Dedifferentiated amniotic fluid mesenchymal stem cell (primary cell): Measurements from ENCODE around the gene ONECUT1.

Experiments
- DNase-seq: peaks from one replicate; pipeline ENCODE4 v3.0.0-alpha.2; 2016; ENCODE audit errors: extremely low spot score

The ONECUT1 gene

DNA sequence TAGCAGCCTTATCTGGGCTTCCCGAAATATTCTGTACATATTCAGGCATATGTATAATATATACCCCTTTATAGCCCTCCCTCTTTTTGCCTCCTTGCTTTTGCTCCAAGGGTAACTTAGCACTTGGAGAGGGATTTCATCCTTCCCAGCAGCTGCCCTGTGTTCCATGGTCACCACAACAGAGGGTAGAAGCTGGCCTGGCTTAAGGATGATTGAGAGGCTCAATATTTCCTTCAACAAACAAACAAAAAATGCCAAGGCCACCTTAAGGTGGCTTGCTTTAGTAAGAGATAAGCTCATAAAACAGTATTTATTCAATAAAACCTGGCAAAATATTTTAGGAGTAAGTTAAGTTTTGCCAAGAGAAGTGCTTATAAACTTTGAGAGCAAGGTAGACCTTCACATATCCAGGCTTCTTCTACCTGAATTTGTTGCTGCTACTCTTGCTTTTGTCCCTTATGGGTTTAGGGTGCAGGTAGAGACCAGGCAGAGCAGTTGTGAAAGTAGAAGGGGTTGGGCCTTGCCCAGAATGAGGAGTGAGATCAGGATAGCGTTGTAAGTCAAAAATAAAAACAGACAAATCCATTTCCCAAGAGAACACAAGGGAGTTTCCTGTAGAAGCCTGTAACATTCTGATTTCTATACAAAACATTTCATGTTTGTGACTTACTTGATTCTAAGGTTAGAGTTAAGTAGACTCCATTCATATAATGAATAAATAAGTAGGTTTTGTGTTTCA, 58.2 kb downstream of the ONECUT1 start:
- no peak for DNase-seq

DNA sequence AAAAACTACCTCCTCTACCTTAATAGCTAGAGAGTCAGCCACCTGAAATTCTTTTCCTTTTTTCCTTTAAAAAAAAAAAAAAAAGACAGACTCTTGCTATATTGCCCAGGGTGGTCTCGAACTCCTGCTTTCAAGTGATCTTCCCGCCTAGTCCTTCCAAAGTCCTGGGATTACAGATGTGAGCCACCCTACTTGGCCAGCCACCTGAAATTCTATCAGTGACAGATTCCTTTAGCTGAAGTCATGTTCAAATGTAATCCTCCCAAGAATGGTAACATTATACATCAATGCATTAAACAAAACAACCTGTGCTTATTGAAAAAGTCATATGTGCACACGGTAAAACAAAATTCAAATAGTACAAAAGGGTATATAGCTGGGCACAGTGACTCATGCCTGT, 59.1 kb downstream of the ONECUT1 start:
- DNase-seq = no peak

DNA sequence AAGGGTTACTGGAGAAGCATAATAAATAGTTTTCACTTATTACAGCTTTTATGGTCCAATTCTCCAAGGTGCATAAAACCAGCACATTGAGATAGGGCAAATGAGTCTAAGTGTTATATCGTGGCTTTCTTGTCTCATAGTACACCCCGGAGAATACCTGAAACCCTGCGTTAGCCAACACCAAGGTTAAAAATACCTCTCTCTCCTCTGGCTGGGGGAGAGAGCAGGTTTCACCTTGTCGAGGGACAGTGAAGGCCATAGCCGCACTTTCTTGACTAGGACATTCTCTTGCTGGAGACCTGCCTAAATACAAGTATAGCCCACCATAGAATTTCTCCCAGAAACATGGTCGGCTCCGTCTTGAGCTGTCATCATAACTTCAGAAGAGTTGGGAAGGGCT, 59.5 kb downstream of the ONECUT1 start:
- no peak for DNase-seq

DNA sequence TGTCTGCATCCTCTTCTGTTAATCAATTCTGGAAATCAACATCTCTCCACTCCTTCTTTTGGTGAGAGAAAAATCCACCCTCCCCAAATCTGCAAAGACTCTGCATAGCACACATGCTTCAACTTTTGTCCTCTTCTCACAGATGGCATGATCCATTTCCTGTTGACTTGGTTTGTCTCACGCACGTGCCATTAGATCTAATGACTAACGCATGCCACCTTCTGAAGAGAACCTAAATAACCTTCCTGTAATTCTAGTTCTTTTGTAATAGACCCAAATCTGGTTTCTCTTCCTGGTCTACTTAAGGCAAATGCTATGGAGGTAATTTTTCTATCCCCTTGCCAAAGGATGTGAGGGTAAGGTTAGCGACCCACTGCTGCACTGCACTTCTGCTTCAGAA, 60.0 kb downstream of the ONECUT1 start:
- DNase-seq = no peak

DNA sequence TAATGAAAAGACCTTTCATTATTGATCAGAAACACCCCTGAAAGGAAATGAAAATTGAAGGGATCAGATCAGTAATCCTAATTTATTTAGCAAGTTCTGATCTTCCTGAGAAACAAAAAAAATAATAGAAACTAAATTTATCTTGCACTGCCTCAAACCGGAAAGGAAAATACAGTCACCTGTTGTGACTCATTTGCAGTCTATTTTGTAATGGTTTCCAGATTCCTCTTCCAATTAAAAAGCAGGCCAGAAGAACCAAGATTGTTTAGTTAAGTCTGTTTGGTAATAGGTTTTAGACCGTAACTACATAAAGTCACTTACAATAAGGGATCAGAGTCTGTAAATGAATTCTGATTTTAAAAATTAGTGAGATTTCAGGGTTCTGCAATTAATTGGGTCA, 61.2 kb downstream of the ONECUT1 start:
- no peak for DNase-seq

DNA sequence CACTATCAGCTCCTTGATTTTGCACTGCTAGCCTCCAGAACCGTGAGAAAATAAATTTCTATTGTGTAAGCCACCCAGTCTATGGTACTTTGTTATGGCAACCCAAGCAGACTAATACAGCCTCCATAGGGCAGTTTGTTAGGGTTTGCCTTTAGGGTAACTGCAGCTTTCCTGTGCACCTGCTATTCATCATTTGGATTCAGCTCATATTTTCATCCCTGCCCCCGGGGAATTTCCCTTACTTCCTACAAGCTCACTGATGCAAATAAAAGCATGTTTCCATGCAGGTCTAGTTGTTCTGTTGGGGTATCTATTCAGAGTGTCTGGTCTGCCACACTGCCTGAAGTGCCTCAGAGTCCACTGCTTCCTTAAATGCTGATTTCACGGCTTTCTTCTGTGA, 62.3 kb downstream of the ONECUT1 start:
- no peak for DNase-seq

DNA sequence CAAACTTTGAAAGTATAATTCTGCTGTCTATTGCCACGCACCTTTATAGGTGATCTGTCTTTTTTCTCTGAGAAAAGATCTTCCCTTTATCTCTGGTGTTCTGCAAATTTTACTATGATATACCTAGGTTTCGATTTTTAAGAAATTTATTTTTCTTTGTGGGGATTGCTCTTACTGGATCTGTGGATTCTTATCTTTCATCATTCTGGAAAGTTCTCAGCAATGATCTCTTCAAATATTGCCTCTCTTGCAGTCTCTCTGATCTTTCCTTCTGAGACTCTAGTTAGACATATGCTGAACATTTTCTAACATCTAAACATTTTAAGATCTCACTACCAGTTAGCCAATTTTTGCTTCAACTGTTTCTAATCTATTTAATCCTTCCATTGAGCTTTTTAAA, 63.9 kb downstream of the ONECUT1 start:
- no peak for DNase-seq

DNA sequence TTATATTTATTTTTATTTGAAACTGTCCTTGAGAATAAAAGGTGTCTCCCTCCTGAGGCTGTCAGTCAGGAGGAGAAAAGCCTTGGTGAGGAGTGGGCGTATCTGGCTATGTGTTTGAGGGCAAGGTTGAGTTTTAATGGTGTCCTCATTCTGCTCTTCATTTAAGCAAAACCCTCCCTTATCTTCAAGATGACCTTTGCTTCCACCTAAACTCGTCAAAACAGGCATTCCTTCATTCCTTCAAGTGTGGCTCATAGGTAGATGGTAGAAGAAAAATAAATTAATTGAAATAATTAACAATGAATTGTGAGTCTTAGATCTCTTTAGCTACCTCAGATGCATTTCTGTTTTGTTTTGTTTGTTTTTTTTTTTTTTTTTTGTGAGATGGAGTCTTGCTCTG, 71.6 kb downstream of the ONECUT1 start:
- DNase-seq = no peak

DNA sequence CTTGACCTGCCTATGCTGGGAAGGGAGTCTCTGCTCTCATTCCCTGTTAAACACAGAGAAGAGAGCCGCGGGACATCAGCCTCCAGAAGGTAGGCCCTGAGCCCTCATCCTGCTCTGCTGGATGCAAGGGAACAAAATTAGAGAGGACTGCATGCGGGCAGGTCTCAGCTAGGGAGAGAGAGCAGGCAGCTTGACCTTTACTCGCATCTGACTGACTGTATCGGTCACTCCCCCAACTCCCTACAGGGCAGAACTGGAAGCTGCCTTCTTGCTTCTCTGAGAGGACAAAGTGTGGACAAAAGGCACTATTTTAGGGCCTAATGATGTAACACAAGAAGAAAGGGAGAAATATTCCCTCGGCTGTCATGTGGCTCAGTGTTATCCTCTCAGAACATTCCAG, 72.2 kb downstream of the ONECUT1 start:
- DNase-seq = no peak

DNA sequence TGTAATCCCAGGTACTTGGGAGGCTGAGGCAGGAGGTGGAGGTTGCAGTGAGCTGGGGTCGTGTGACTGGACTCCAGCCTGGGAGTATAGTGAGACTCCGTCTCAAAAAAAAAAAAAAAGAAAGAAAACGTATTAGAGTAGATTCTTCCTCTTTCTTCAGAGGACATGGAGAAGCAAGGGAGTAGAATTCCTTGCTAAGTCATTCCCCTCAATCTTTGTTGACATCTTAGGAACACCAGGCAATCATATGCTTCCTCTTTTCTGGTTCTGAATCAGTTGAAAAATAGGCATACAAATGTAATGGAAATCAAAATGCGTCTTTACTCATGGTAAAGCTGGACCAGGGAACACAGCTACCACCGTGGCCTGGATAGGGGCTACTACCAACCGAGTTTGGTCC, 72.7 kb downstream of the ONECUT1 start:
- no peak for DNase-seq

DNA sequence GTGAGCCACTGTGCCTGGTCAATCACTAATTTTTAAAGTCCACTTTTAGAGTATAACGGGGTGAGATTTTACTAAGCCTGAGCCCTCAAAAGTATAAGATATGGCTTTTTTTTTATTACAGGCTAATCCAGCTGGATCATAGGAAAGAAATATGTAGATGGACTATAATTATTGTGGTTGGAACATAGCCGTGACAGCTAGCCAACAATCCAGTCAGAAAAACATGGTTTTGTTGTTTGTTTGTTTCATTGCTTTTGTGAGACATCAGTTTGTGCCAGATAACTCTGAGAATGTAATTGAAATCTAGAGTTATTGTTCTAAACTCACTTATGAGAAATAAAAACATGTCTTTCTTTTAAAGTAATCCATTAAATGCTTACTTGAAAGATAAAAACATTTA, 73.6 kb downstream of the ONECUT1 start:
- no peak for DNase-seq

DNA sequence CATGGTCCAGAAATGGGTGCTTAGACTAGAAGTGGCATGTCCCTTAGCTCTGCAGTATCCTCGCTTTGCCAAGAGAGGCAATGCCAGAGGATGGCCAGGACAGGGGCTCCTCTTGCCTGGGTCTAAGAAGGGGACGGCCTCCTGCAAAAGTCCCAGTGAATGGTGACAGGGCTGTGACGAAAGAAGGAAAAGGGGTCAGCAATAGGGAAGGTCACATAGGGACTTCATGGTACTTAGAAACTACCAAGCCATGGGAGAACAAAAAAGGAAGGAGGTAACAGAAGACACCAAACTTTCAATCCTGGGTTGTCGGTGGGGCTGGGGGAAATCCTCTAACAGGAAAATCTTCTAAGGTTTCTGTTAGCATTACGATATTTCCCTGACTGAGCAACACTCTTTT, 74.7 kb downstream of the ONECUT1 start:
- DNase-seq = no peak

DNA sequence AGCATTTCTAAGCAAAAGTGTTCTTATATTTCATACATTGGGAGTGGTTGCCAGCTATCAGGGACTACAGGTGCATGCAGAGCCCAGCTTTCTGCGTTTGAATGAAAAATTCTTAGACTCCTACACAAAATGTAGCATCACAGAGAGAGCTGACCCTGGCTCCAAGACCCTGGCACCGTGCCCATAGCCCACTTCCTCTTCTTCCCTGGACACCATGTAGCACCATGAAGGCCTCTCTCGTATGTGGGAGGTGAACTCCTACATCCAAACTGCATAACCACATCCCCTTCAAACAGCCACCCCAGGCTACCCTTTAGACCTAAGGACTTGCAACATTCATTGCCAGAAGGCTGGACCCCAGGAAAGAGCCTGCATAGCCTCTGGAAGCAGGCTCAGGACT, 75.2 kb downstream of the ONECUT1 start:
- DNase-seq = no peak

DNA sequence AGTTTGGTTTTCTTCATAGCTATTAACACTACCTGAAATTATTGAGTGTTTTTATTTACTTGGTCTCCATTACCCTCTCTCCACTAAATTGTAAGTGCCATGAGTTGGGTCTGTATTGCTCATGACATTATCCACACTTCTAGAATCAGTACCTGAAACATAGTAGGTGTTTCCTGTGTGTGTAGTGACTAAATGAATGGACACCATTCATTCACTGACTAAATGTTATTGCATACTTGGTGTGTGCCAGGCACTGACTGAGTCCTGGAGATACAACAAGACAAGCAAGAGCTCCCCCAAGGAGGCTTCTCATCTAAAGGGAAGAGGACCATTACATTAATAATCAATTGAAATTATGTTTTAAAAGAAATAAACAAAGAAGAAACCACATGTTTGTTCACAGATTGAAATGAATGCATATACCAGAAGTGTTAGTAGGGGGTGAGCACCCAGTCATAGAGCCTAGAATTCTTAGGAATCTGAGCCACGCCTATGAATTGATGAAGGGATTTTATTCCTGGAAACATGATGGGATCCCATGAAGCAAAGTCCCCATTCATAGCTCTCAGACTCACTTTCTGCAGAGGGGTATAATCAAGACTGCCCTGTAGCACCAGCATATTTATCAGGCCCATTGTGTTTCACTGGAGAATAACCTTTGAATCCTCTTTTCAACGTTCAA, 79.3 kb downstream of the ONECUT1 start:
- no peak for DNase-seq

DNA sequence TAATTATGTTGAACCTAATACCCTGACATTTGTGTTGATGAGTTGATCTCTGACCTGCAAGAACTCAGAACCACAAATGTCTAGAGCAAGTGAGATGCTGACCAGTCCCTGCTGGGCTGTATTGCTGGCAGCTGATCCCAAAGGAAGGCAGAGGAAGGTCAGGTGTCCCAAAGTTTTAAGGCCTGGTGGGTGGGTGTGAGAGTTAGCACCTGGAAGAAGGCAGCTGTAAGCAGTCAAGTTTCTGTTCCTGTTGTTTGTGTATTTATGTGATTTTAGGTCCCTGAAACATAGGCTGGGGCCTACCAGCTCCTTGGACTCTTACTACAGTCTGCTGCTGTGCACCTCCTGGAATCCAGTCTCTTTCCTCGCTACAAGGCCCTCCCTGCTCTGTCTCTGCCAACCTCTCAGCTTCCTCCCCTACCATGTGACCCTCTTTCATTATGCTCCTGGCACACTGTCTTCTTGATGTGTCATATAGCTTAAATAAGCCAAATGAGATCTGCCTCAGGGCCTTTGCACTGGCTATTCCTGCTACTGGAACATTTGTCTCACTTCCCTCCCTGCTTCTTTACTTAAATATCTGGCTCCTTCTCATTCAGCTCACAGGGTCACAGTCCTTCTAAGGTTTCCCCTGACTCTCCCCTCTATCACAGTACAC, 80.0 kb downstream of the ONECUT1 start:
- DNase-seq = no peak

DNA sequence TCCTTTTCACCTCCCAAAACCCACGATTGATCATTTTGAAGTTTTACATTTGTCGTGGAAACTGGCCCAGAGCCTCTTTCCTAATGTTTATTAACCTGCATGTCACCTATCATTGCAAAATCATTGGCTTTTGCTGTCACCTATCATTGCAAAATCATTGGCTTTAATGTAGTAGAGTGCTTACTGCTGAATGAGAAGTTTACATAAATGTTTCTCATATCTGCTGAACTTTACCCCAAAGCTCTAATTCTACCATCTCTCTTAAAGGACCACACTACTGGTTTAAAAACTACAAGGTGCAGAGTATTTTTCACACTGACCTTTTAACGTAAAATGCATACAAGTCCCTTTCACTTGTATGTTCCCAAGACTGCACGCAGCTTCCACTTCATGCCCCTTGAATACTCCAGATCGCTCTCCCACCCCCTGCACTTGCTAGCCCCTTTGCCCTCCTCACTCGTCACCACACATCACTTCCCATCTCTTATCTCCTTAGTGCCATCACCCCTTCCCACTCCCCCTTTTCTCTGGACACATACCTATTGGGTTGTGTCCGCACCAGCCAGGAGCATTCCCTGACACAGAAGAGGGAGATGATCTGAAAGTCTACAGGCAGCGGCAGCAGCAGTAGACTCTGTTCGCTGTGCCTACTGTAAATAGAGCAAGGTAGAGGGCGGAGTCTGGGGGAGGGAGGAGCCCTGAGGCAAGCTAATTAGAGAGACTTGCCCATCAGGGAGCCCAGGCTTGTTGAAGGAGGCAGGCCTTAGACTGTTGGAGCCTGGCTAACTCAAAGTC, 80.8 kb downstream of the ONECUT1 start:
- no peak for DNase-seq
